Immature natural killer cell (primary cell): ENCODE measurements around the gene LTK. TPM values are rescaled to one million over a fixed set of nuclear protein-coding genes. Genes with fewer than 3 reads are reported as not detected.
A peak's percentile ranks its signal among the peaks of the same experiment; 100 is the strongest.

ENCODE experiments used
- DNase-seq, 3 donors: peaks; one replicate each; pipeline ENCODE4 v3.0.0; 2022; ENCODE audit warnings: mixed read lengths in 1 of 3
- H3K27ac Mint-ChIP-seq, 6 donors: one replicate each; pipeline ENCODE4 v1.8.0; 2020; ENCODE audit warnings: mixed read lengths in 6 of 6, mild to moderate bottlenecking in 5 of 6, inconsistent platforms in 4 of 6, moderate library complexity in 3 of 6
- H3K27me3 Mint-ChIP-seq, 3 donors: one replicate each; pipeline ENCODE4 v1.8.0; 2020 to 2021; ENCODE audit warnings: low read depth in 3 of 3, mild to moderate bottlenecking in 3 of 3, mixed read lengths in 3 of 3, moderate library complexity in 3 of 3, inconsistent platforms in 1 of 3
- H3K36me3 Mint-ChIP-seq, 3 donors: one replicate each; pipeline ENCODE4 v1.8.0; 2020; ENCODE audit warnings: mixed read lengths in 3 of 3, inconsistent platforms in 2 of 3, mild to moderate bottlenecking in 2 of 3
- H3K4me1 Mint-ChIP-seq, 2 donors: one replicate each; pipeline ENCODE4 v1.8.0; 2020; ENCODE audit warnings: inconsistent platforms in 2 of 2, mild to moderate bottlenecking in 2 of 2, mixed read lengths in 2 of 2, moderate library complexity in 1 of 2
- H3K4me3 Mint-ChIP-seq, 5 donors: one replicate each; pipeline ENCODE4 v1.8.0; 2020; ENCODE audit warnings: mild to moderate bottlenecking in 5 of 5, mixed read lengths in 5 of 5, inconsistent platforms in 3 of 5, moderate library complexity in 3 of 5
- H3K9me3 Mint-ChIP-seq, 6 donors: one replicate each; pipeline ENCODE4 v1.8.0; 2020; ENCODE audit warnings: mild to moderate bottlenecking in 6 of 6, mixed read lengths in 6 of 6, inconsistent platforms in 4 of 6, moderate library complexity in 3 of 6
- polyA plus RNA-seq, 3 donors: library from polyadenylated mRNA; unstranded; fragments of 300-500 nt; fragmentation: Illumina TruSeq; gene quantifications; one replicate each; pipeline ENCODE4 v1.2.3, GENCODE V29; 2021

The LTK gene
- polyA plus RNA-seq, 3 donors from 2014 or later = 0.48 TPM; not detected in 2

GRCh38 chr15:41512940-41513505 is 604 bp downstream of the LTK start:
- Mint-ChIP-seq H3K4me1 (peaks cover 26 to 27% of the 10 kb centered on the region in 2 donors), H3K4me3 (peak overlapping the region; percentile 81 to 87 (median 85)), H3K36me3 (no peaks in the 10 kb centered on the region), H3K27me3 (peaks cover 2 to 20% (median 12%) of the 10 kb centered on the region in 3 donors), H3K27ac (peak overlapping the region in 2 of 6 donors; percentile 50 to 62), H3K9me3 (no peaks in the 10 kb centered on the region)
- peak in 1 of 3 donors; percentile 34 for DNase-seq

- no peak overlapping the region for H3K27ac Mint-ChIP-seq
- H3K4me1 Mint-ChIP-seq = peaks cover 26 to 27% of the 10 kb centered on the region in 2 donors
- no peaks in the 10 kb centered on the region for H3K36me3 Mint-ChIP-seq
- H3K9me3 Mint-ChIP-seq = no peaks in the 10 kb centered on the region
- DNase-seq = no peak
- peak overlapping the region; percentile 81 to 87 (median 85) for H3K4me3 Mint-ChIP-seq
- H3K27me3 Mint-ChIP-seq = peaks cover 4 to 20% (median 12%) of the 10 kb centered on the region in 3 donors
Observed at GRCh38 chr15:41512512-41512939, 1.1 kb downstream of the LTK start.

GRCh38 chr15:41511899-41512369 is 1.7 kb downstream of the LTK start:
- H3K36me3 Mint-ChIP-seq = no peaks in the 10 kb centered on the region
- peak overlapping the region; percentile 81 to 87 (median 85) for H3K4me3 Mint-ChIP-seq
- no peak for DNase-seq
- H3K27me3 Mint-ChIP-seq = peaks cover 2 to 20% (median 12%) of the 10 kb centered on the region in 3 donors
- peak overlapping the region in 1 of 6 donors; percentile 28 for H3K27ac Mint-ChIP-seq
- H3K4me1 Mint-ChIP-seq = peaks cover 26 to 27% of the 10 kb centered on the region in 2 donors
- no peaks in the 10 kb centered on the region for H3K9me3 Mint-ChIP-seq

GRCh38 chr15:41511331-41511898 is 2.2 kb downstream of the LTK start:
- H3K4me1 Mint-ChIP-seq = peaks cover 26 to 27% of the 10 kb centered on the region in 2 donors
- DNase-seq = no peak
- H3K36me3 Mint-ChIP-seq = no peaks in the 10 kb centered on the region
- no peak overlapping the region for H3K27ac Mint-ChIP-seq
- no peak overlapping the region for H3K4me3 Mint-ChIP-seq
- no peaks in the 10 kb centered on the region for H3K9me3 Mint-ChIP-seq
- H3K27me3 Mint-ChIP-seq = peaks cover 2 to 20% (median 12%) of the 10 kb centered on the region in 3 donors

- no peaks in the 10 kb centered on the region for H3K9me3 Mint-ChIP-seq
- H3K36me3 Mint-ChIP-seq = no peaks in the 10 kb centered on the region
- peaks cover 2 to 20% (median 9%) of the 10 kb centered on the region in 3 donors for H3K27me3 Mint-ChIP-seq
- peaks cover 26 to 27% of the 10 kb centered on the region in 2 donors for H3K4me1 Mint-ChIP-seq
- no peak overlapping the region for H3K27ac Mint-ChIP-seq
- no peak for DNase-seq
- H3K4me3 Mint-ChIP-seq = peak overlapping the region in 1 of 5 donors; percentile 15
Observed at GRCh38 chr15:41510728-41511127, 2.9 kb downstream of the LTK start.

- Mint-ChIP-seq H3K4me3 (no peak overlapping the region), H3K27me3 (peaks cover 3 to 14% (median 7%) of the 10 kb centered on the region in 3 donors), H3K27ac (no peak overlapping the region)
Observed at GRCh38 chr15:41507820-41508290, 5.8 kb downstream of the LTK start.

GRCh38 chr15:41506796-41507341 is 6.8 kb downstream of the LTK start:
- Mint-ChIP-seq H3K9me3 (no peaks in the 10 kb centered on the region), H3K27ac (no peak overlapping the region), H3K4me1 (peaks cover 11 to 16% of the 10 kb centered on the region in 2 donors), H3K27me3 (peaks cover 6 to 11% (median 6%) of the 10 kb centered on the region in 3 donors), H3K36me3 (no peaks in the 10 kb centered on the region), H3K4me3 (no peak overlapping the region)
- DNase-seq = no peak

More at GRCh38 chr15:41507820-41508290, 5.8 kb downstream of the LTK start:
- H3K36me3 Mint-ChIP-seq = no peaks in the 10 kb centered on the region
- no peaks in the 10 kb centered on the region for H3K9me3 Mint-ChIP-seq
- H3K4me1 Mint-ChIP-seq = peaks cover 14 to 17% of the 10 kb centered on the region in 2 donors
- no peak for DNase-seq

GRCh38 chr15:41505776-41506175 is 7.9 kb downstream of the LTK start:
- no peak overlapping the region for H3K4me3 Mint-ChIP-seq

GRCh38 chr15:41504751-41505492 is 8.7 kb downstream of the LTK start:
- Mint-ChIP-seq H3K4me3 (no peak overlapping the region), H3K9me3 (no peaks in the 10 kb centered on the region), H3K27me3 (peaks cover 11 to 14% (median 12%) of the 10 kb centered on the region in 3 donors), H3K27ac (no peak overlapping the region), H3K4me1 (peaks cover 18 to 26% of the 10 kb centered on the region in 2 donors), H3K36me3 (no peaks in the 10 kb centered on the region)
- DNase-seq = no peak

More at GRCh38 chr15:41505776-41506175, 7.9 kb downstream of the LTK start:
- Mint-ChIP-seq H3K9me3 (no peaks in the 10 kb centered on the region), H3K27me3 (peaks cover 10 to 16% (median 11%) of the 10 kb centered on the region in 3 donors), H3K4me1 (peaks cover 18 to 26% of the 10 kb centered on the region in 2 donors), H3K36me3 (no peaks in the 10 kb centered on the region), H3K27ac (no peak overlapping the region)
- no peak for DNase-seq

GRCh38 chr15:41503669-41504010 is 10.0 kb downstream of the LTK start:
- H3K4me1 Mint-ChIP-seq = peaks cover 18 to 26% of the 10 kb centered on the region in 2 donors
- H3K36me3 Mint-ChIP-seq = no peaks in the 10 kb centered on the region
- H3K27ac Mint-ChIP-seq = no peak overlapping the region
- H3K4me3 Mint-ChIP-seq = peak overlapping the region; percentile 47 to 81 (median 71)
- H3K27me3 Mint-ChIP-seq = peaks cover 11 to 20% (median 19%) of the 10 kb centered on the region in 3 donors
- H3K9me3 Mint-ChIP-seq = no peaks in the 10 kb centered on the region
- no peak for DNase-seq

- Mint-ChIP-seq H3K27ac (no peak overlapping the region), H3K9me3 (no peaks in the 10 kb centered on the region), H3K36me3 (no peaks in the 10 kb centered on the region), H3K4me1 (peaks cover 18 to 26% of the 10 kb centered on the region in 2 donors), H3K4me3 (peak overlapping the region; percentile 62 to 81 (median 71)), H3K27me3 (peaks cover 11 to 23% (median 23%) of the 10 kb centered on the region in 3 donors)
- no peak for DNase-seq
Observed at GRCh38 chr15:41502795-41503668, 10.6 kb downstream of the LTK start.

GRCh38 chr15:41501931-41502794 is 11.5 kb downstream of the LTK start:
- Mint-ChIP-seq H3K27ac (no peak overlapping the region), H3K4me1 (peaks cover 18 to 26% of the 10 kb centered on the region in 2 donors), H3K9me3 (no peaks in the 10 kb centered on the region), H3K27me3 (peaks cover 11 to 31% (median 22%) of the 10 kb centered on the region in 3 donors), H3K4me3 (peak overlapping the region; percentile 62 to 81 (median 71)), H3K36me3 (no peaks in the 10 kb centered on the region)
- no peak for DNase-seq
